ENCODE measurements around the gene ATP13A1. TPM values are rescaled to one million over a fixed set of nuclear protein-coding genes. Genes with fewer than 3 reads are reported as not detected.
"Not testable (repeated sequence)": the region's sequence is repeated elsewhere in the genome, so short reads cannot be mapped to it uniquely, and the experiment has no call there.

Gene ATP13A1
- total RNA-seq, 1 experiment from 2014 or later: 73.7 TPM

DNA sequence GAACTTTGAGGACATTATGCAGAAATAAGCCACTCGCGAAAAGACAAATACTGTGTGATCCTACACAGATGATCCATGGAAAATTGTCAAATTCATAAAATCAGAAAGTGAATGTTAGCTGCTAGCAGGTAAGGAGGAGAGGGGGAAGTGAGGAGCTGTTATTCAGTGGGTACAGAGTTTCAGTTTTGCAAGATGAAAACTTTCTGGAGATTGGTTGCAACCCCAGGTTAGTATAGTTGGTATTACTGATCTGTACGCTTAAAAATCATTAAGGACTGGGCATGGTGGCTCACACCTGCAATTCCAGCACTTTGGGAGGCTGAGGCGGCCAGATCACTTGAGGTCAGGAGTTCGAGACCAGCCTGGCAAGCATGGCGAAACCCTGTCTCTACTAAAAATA, 23.1 kb upstream of the ATP13A1 start:
- Histone ChIP-seq H4K20me1 (ENCODE audit: insufficient read depth) (no peaks in the 10 kb centered on the region), H3K36me3 (ENCODE audit: control insufficient read depth in 1 of 2, insufficient read depth in 2 of 2, low read length in 2 of 2) (peaks cover 0 to 5% of the 10 kb centered on the region in 2 experiments; a peak in 1 of 4 replicates), H3K9ac (ENCODE audit: low read length) (no peak overlapping the region), H3K9me2 (ENCODE audit: insufficient read depth) (no peaks in the 10 kb centered on the region), H3K79me2 (ENCODE audit: insufficient read depth, low read length) (no peaks in the 10 kb centered on the region), H3K27ac (ENCODE audit: low read depth, low read length) (no peak overlapping the region), H3K9me3 (ENCODE audit: control insufficient read depth in 1 of 2, insufficient read depth in 1 of 2, low read depth in 1 of 2, low read length in 2 of 2) (peaks cover 0 to 5% of the 10 kb centered on the region in 2 experiments; a peak in 2 of 4 replicates), H3K4me1 (ENCODE audit: control insufficient read depth in 1 of 2, insufficient read depth in 2 of 2, low read length in 2 of 2) (no peaks in the 10 kb centered on the region), H2AFZ (ENCODE audit: low read depth, low read length, poor library complexity, severe bottlenecking) (no peak overlapping the region), H3K4me3 (replicated peaks in 1 of 2; ENCODE audit: low read depth in 1 of 2, low read length in 2 of 2) (no peak overlapping the region), H3K4me2 (ENCODE audit: low read length) (no peak overlapping the region), H3K27me3 (ENCODE audit: insufficient read depth, low read length) (no peaks in the 10 kb centered on the region)
- DNase-seq (ENCODE audit: low read depth, low spot score) (no peak), ATAC-seq (no peak)
- TF ChIP-seq EZH2phosphoT487 (IDR thresholded peaks at IDR 0.05; ENCODE audit: borderline replicate concordance): no peak
- intact Hi-C loops (cut with micrococcal nuclease): no loop called here
- CTCF ChIA-PET: no interaction called here
- POLR2A ChIA-PET: no interaction called here
- BruUV-seq (replicated peaks): no TSS peak
- RAD21 ChIA-PET (ENCODE audit: low non-redundant PET in 1 of 2, low total read pairs in 2 of 2, uncharacterized antibody in 2 of 2, unreplicated experiment in 2 of 2): no interaction called here

DNA sequence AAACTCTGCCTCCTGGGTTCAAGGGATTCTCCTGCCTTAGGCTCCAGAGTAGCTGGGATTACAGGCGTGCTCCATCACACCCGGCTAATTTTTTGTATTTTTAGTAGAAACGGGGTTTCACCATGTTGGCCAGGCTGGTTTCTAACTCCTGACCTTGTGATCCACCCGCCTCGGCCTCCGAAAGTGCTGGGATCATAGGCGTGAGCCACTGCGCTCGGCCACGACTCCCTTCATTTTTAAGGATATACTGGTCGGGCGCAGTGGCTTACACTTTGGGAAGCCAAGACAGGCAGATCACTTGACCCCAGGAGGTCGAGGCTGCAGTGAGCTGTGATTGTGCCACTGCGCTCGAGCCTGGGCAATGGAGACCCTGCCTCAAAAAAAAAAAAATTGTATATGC, 22.6 kb upstream of the ATP13A1 start:
- H3K9me2 ChIP-seq (ENCODE audit: insufficient read depth); H3K9me3 ChIP-seq (ENCODE audit: control insufficient read depth in 1 of 2, insufficient read depth in 1 of 2, low read depth in 1 of 2, low read length in 2 of 2); H3K27me3 ChIP-seq (ENCODE audit: insufficient read depth, low read length); H3K4me2 ChIP-seq (ENCODE audit: low read length); POLR2A ChIA-PET; DNase-seq (ENCODE audit: low read depth, low spot score); H3K4me3 ChIP-seq (replicated peaks in 1 of 2; ENCODE audit: low read depth in 1 of 2, low read length in 2 of 2); intact Hi-C loops (cut with micrococcal nuclease); BruUV-seq (replicated peaks); RAD21 ChIA-PET (ENCODE audit: low non-redundant PET in 1 of 2, low total read pairs in 2 of 2, uncharacterized antibody in 2 of 2, unreplicated experiment in 2 of 2); H4K20me1 ChIP-seq (ENCODE audit: insufficient read depth); H3K27ac ChIP-seq (ENCODE audit: low read depth, low read length); H3K79me2 ChIP-seq (ENCODE audit: insufficient read depth, low read length); H2AFZ ChIP-seq (ENCODE audit: low read depth, low read length, poor library complexity, severe bottlenecking); CTCF ChIA-PET; ATAC-seq; H3K9ac ChIP-seq (ENCODE audit: low read length); H3K36me3 ChIP-seq (ENCODE audit: control insufficient read depth in 1 of 2, insufficient read depth in 2 of 2, low read length in 2 of 2); H3K4me1 ChIP-seq (ENCODE audit: control insufficient read depth in 1 of 2, insufficient read depth in 2 of 2, low read length in 2 of 2): not testable (repeated sequence)

Measured in HCT116 (cell line).